Testis (tissue), 3 donors: Measurements from ENCODE around the gene AP1S2. TPM values are rescaled to one million over a fixed set of nuclear protein-coding genes. Genes with fewer than 3 reads are reported as not detected.

ENCODE experiments used
- DNase-seq: peaks from one replicate; pipeline ENCODE4 v3.0.0-alpha.2; 2019
- H3K27ac ChIP-seq, 2 donors: fragments of 200-600 bp; sonication (generic); one replicate each; pipeline ENCODE4 v1.5.1; 2019
- H3K27me3 ChIP-seq: fragments of 200-600 bp; sonication (generic); one replicate; pipeline ENCODE4 v1.5.1; 2019
- H3K36me3 ChIP-seq: fragments of 200-600 bp; sonication (generic); one replicate; pipeline ENCODE4 v1.5.1; 2017; ENCODE audit warnings: low read depth; ENCODE audit errors: missing control alignments
- H3K4me1 ChIP-seq: fragments of 200-600 bp; sonication (generic); one replicate; pipeline ENCODE4 v1.5.1; 2019
- H3K4me3 ChIP-seq, 2 donors: fragments of 200-600 bp; sonication (generic); one replicate each; pipeline ENCODE4 v1.5.1; 2017 to 2019
- H3K9me3 ChIP-seq: fragments of 200-600 bp; sonication (generic); one replicate; pipeline ENCODE4 v1.5.1; 2017
- CTCF ChIP-seq, 3 experiments: fragments of 450-650 bp in 2 of 3; fragments of 200-600 bp in 1 of 3; sonication (generic) in 1 of 3; IDR thresholded peaks; one replicate each; pipeline ENCODE4 v1.5.1; 2016 to 2019; ENCODE audit warnings: antibody characterized with exemption in 3 of 3, mild to moderate bottlenecking in 2 of 3, moderate library complexity in 1 of 3
- POLR2A ChIP-seq: fragments of 450-650 bp; IDR thresholded peaks from one replicate; pipeline ENCODE4 v1.6.1; 2017; ENCODE audit warnings: antibody characterized with exemption, mild to moderate bottlenecking, moderate library complexity
- WGBS, 2 donors: methylation state at CpG; one replicate each; pipeline ENCODE4 v1.1.5; 2018; 5-methylcytosine and 5-hydroxymethylcytosine counted together
- intact Hi-C: fragments of 100-400 bp; cut with DNase I; formaldehyde crosslinking; loops from one replicate; pipeline ENCODE4 v1.15.1; 2023; ENCODE audit warnings: low total_unique reads
- polyA plus RNA-seq: library from polyadenylated mRNA; stranded (reverse); fragments of 350-450 nt; fragmentation: Illumina TruSeq; extraction: RNeasy Lipid Tissue Mini Kit (QIAGEN cat#74804); gene quantifications from one replicate; pipeline ENCODE4 v1.2.3, GENCODE V29; 2014; ENCODE audit warnings: low read depth, low replicate concordance; ENCODE audit not compliant: insufficient read depth
- total RNA-seq, 2 donors: library from RNA; depleted of rRNA; stranded (reverse); fragments of >200 nt; gene quantifications; one replicate each; pipeline ENCODE4 v1.2.3, GENCODE V29; 2016

AP1S2 gene
- total and polyA plus RNA-seq, 3 donors from 2014 or later: 60.8 to 107 (median 69.8) TPM

GRCh38 chrX:15853586-15854079 lies 980 bp downstream of the AP1S2 start:
- TF ChIP-seq CTCF (IDR thresholded peaks at IDR 0.05) (no peak), POLR2A (no peak)
- H3K27ac ChIP-seq: peak overlapping the region; percentile 39 to 86
- H3K36me3 ChIP-seq: no peaks in the 10 kb centered on the region
- H3K4me1 ChIP-seq: no peaks in the 10 kb centered on the region
- H3K9me3 ChIP-seq: no peaks in the 10 kb centered on the region
- H3K27me3 ChIP-seq: no peaks in the 10 kb centered on the region
- peak overlapping the region; percentile 63 to 66 for H3K4me3 ChIP-seq
- no peak for DNase-seq
- intact Hi-C loops: no loop called here
- WGBS, 2 donors: 24 to 33% methylated on average over 10 to 14 of the region's 14 CpGs

- WGBS, 2 donors: 51 to 65% methylated on average over 5 of the region's 5 CpGs
- Histone ChIP-seq H3K4me3 (no peak overlapping the region), H3K27me3 (no peaks in the 10 kb centered on the region), H3K36me3 (no peaks in the 10 kb centered on the region), H3K9me3 (no peaks in the 10 kb centered on the region), H3K27ac (no peak overlapping the region), H3K4me1 (no peaks in the 10 kb centered on the region)
- no peak for TF ChIP-seq POLR2A
- no peak for TF ChIP-seq CTCF (IDR thresholded peaks at IDR 0.05)
- intact Hi-C loops: no loop called here
- DNase-seq: no peak
Measured at GRCh38 chrX:15849555-15849954, 5.1 kb downstream of the AP1S2 start.

GRCh38 chrX:15848576-15848975 lies 6.0 kb downstream of the AP1S2 start:
- Histone ChIP-seq H3K36me3 (no peaks in the 10 kb centered on the region), H3K4me3 (no peak overlapping the region), H3K9me3 (no peaks in the 10 kb centered on the region), H3K27me3 (no peaks in the 10 kb centered on the region), H3K27ac (peak overlapping the region in 1 of 2 donors; percentile 14), H3K4me1 (no peaks in the 10 kb centered on the region)
- no peak for DNase-seq
- no peak for TF ChIP-seq POLR2A
- intact Hi-C loops: no loop called here
- WGBS, 2 donors: 53 to 55% methylated on average over 1 of the region's 1 CpG

- no peaks in the 10 kb centered on the region for H3K27me3 ChIP-seq
- H3K4me3 ChIP-seq: no peak overlapping the region
- H3K9me3 ChIP-seq: no peaks in the 10 kb centered on the region
- no peaks in the 10 kb centered on the region for H3K36me3 ChIP-seq
- no peak for TF ChIP-seq POLR2A
- no peak for TF ChIP-seq CTCF (IDR thresholded peaks at IDR 0.05)
- no peaks in the 10 kb centered on the region for H3K4me1 ChIP-seq
- intact Hi-C loops: no loop called here
- DNase-seq: no peak
- H3K27ac ChIP-seq: no peak overlapping the region
Measured at GRCh38 chrX:15843960-15844359, 10.7 kb downstream of the AP1S2 start.

- H3K4me1 ChIP-seq: no peaks in the 10 kb centered on the region
- no peak for TF ChIP-seq CTCF (IDR thresholded peaks at IDR 0.05)
- TF ChIP-seq POLR2A: no peak
- no peak overlapping the region for H3K27ac ChIP-seq
- H3K36me3 ChIP-seq: no peaks in the 10 kb centered on the region
- 85 to 90% methylated on average over 1 to 2 of the region's 2 CpGs for WGBS, 2 donors
- no peak for DNase-seq
- H3K4me3 ChIP-seq: no peak overlapping the region
- intact Hi-C loops: no loop called here
- no peaks in the 10 kb centered on the region for H3K27me3 ChIP-seq
- no peaks in the 10 kb centered on the region for H3K9me3 ChIP-seq
Measured at GRCh38 chrX:15841853-15842516, 12.6 kb downstream of the AP1S2 start.
